Rectal smooth muscle tissue (tissue), 1 donor: ENCODE measurements around the gene STX8.

Experiments
- H3K27ac ChIP-seq: one replicate; pipeline ENCODE4 v1.7.0; 2013; ENCODE audit warnings: low read depth, low read length, inconsistent platforms
- H3K27me3 ChIP-seq: one replicate; pipeline ENCODE4 v1.7.0; 2013; ENCODE audit warnings: low read length; ENCODE audit not compliant: control insufficient read depth, insufficient read depth
- H3K36me3 ChIP-seq: one replicate; pipeline ENCODE4 v1.7.0; 2013; ENCODE audit warnings: low read length; ENCODE audit not compliant: control insufficient read depth, insufficient read depth
- H3K4me1 ChIP-seq: one replicate; pipeline ENCODE4 v1.7.0; 2013; ENCODE audit warnings: low read length; ENCODE audit not compliant: control insufficient read depth, insufficient read depth
- H3K4me3 ChIP-seq: one replicate; pipeline ENCODE4 v1.7.0; 2013; ENCODE audit warnings: low read length
- H3K9ac ChIP-seq: one replicate; pipeline ENCODE4 v1.7.0; 2013; ENCODE audit warnings: low read length

Gene STX8

GRCh38 chr17:9478889-9479288, 96.7 kb downstream of the STX8 start:
- Histone ChIP-seq H3K4me1 (no peaks in the 10 kb centered on the region), H3K4me3 (no peak overlapping the region), H3K9ac (no peak overlapping the region), H3K27ac (no peak overlapping the region), H3K27me3 (no peaks in the 10 kb centered on the region), H3K36me3 (no peaks in the 10 kb centered on the region)

GRCh38 chr17:9475101-9475658, 100.4 kb downstream of the STX8 start:
- H3K9ac ChIP-seq, result no peak overlapping the region
- no peaks in the 10 kb centered on the region for H3K36me3 ChIP-seq
- H3K27me3 ChIP-seq, result no peaks in the 10 kb centered on the region
- no peak overlapping the region for H3K4me3 ChIP-seq
- H3K27ac ChIP-seq, result no peak overlapping the region
- no peaks in the 10 kb centered on the region for H3K4me1 ChIP-seq

GRCh38 chr17:9473711-9474110, 101.9 kb downstream of the STX8 start:
- no peaks in the 10 kb centered on the region for H3K27me3 ChIP-seq
- no peaks in the 10 kb centered on the region for H3K36me3 ChIP-seq
- H3K9ac ChIP-seq, result no peak overlapping the region
- no peak overlapping the region for H3K27ac ChIP-seq
- H3K4me3 ChIP-seq, result no peak overlapping the region
- no peaks in the 10 kb centered on the region for H3K4me1 ChIP-seq

GRCh38 chr17:9472541-9472940, 103.1 kb downstream of the STX8 start:
- no peaks in the 10 kb centered on the region for H3K4me1 ChIP-seq
- H3K4me3 ChIP-seq, result no peak overlapping the region
- H3K27ac ChIP-seq, result no peak overlapping the region
- H3K9ac ChIP-seq, result no peak overlapping the region
- no peaks in the 10 kb centered on the region for H3K36me3 ChIP-seq
- no peaks in the 10 kb centered on the region for H3K27me3 ChIP-seq

GRCh38 chr17:9472094-9472493, 103.5 kb downstream of the STX8 start:
- H3K4me3 ChIP-seq, result no peak overlapping the region
- H3K27me3 ChIP-seq, result no peaks in the 10 kb centered on the region
- H3K27ac ChIP-seq, result no peak overlapping the region
- no peak overlapping the region for H3K9ac ChIP-seq
- no peaks in the 10 kb centered on the region for H3K36me3 ChIP-seq
- H3K4me1 ChIP-seq, result no peaks in the 10 kb centered on the region

GRCh38 chr17:9470171-9470570, 105.4 kb downstream of the STX8 start:
- Histone ChIP-seq H3K27me3 (no peaks in the 10 kb centered on the region), H3K36me3 (no peaks in the 10 kb centered on the region), H3K9ac (no peak overlapping the region), H3K27ac (no peak overlapping the region), H3K4me1 (peaks cover 2% of the 10 kb centered on the region), H3K4me3 (no peak overlapping the region)

- H3K36me3 ChIP-seq, result no peaks in the 10 kb centered on the region
- no peak overlapping the region for H3K4me3 ChIP-seq
- H3K27ac ChIP-seq, result no peak overlapping the region
- no peaks in the 10 kb centered on the region for H3K27me3 ChIP-seq
- H3K9ac ChIP-seq, result no peak overlapping the region
- peaks cover 4% of the 10 kb centered on the region for H3K4me1 ChIP-seq
These were observed 106.7 kb downstream of the STX8 start for GRCh38 chr17:9468937-9469336.

- peaks cover 4% of the 10 kb centered on the region for H3K4me1 ChIP-seq
- no peaks in the 10 kb centered on the region for H3K36me3 ChIP-seq
- H3K27ac ChIP-seq, result no peak overlapping the region
- H3K9ac ChIP-seq, result no peak overlapping the region
- H3K4me3 ChIP-seq, result no peak overlapping the region
- H3K27me3 ChIP-seq, result no peaks in the 10 kb centered on the region
These were observed 107.1 kb downstream of the STX8 start for GRCh38 chr17:9468532-9468931.

GRCh38 chr17:9467518-9467917, 108.1 kb downstream of the STX8 start:
- no peak overlapping the region for H3K9ac ChIP-seq
- no peaks in the 10 kb centered on the region for H3K27me3 ChIP-seq
- no peak overlapping the region for H3K4me3 ChIP-seq
- H3K4me1 ChIP-seq, result peaks cover 4% of the 10 kb centered on the region
- no peaks in the 10 kb centered on the region for H3K36me3 ChIP-seq
- no peak overlapping the region for H3K27ac ChIP-seq

GRCh38 chr17:9465210-9465921, 110.3 kb downstream of the STX8 start:
- Histone ChIP-seq H3K4me3 (no peak overlapping the region), H3K9ac (no peak overlapping the region), H3K36me3 (no peaks in the 10 kb centered on the region), H3K27me3 (no peaks in the 10 kb centered on the region), H3K4me1 (peaks cover 4% of the 10 kb centered on the region), H3K27ac (no peak overlapping the region)

- Histone ChIP-seq H3K27me3 (no peaks in the 10 kb centered on the region), H3K4me3 (no peak overlapping the region), H3K4me1 (no peaks in the 10 kb centered on the region), H3K27ac (no peak overlapping the region), H3K36me3 (no peaks in the 10 kb centered on the region), H3K9ac (no peak overlapping the region)
These were observed 118.6 kb downstream of the STX8 start for GRCh38 chr17:9457005-9457404.

GRCh38 chr17:9456330-9456729, 119.3 kb downstream of the STX8 start:
- no peaks in the 10 kb centered on the region for H3K27me3 ChIP-seq
- no peaks in the 10 kb centered on the region for H3K36me3 ChIP-seq
- no peak overlapping the region for H3K27ac ChIP-seq
- H3K4me3 ChIP-seq, result no peak overlapping the region
- H3K9ac ChIP-seq, result no peak overlapping the region
- H3K4me1 ChIP-seq, result no peaks in the 10 kb centered on the region

- Histone ChIP-seq H3K27ac (no peak overlapping the region), H3K4me1 (no peaks in the 10 kb centered on the region), H3K4me3 (no peak overlapping the region), H3K9ac (no peak overlapping the region), H3K36me3 (no peaks in the 10 kb centered on the region), H3K27me3 (no peaks in the 10 kb centered on the region)
These were observed 123.7 kb downstream of the STX8 start for GRCh38 chr17:9451934-9452333.
